ENCODE results near the gene ARMC6. TPM values are rescaled to one million over a fixed set of nuclear protein-coding genes. Genes with fewer than 3 reads are reported as not detected.

Gene ARMC6
- total and polyA plus RNA-seq, 2 of the 13 experiments (the other 11 are each of a cell fraction or from before 2014, with no cell fraction given): 16.2 to 36.8 TPM

DNA sequence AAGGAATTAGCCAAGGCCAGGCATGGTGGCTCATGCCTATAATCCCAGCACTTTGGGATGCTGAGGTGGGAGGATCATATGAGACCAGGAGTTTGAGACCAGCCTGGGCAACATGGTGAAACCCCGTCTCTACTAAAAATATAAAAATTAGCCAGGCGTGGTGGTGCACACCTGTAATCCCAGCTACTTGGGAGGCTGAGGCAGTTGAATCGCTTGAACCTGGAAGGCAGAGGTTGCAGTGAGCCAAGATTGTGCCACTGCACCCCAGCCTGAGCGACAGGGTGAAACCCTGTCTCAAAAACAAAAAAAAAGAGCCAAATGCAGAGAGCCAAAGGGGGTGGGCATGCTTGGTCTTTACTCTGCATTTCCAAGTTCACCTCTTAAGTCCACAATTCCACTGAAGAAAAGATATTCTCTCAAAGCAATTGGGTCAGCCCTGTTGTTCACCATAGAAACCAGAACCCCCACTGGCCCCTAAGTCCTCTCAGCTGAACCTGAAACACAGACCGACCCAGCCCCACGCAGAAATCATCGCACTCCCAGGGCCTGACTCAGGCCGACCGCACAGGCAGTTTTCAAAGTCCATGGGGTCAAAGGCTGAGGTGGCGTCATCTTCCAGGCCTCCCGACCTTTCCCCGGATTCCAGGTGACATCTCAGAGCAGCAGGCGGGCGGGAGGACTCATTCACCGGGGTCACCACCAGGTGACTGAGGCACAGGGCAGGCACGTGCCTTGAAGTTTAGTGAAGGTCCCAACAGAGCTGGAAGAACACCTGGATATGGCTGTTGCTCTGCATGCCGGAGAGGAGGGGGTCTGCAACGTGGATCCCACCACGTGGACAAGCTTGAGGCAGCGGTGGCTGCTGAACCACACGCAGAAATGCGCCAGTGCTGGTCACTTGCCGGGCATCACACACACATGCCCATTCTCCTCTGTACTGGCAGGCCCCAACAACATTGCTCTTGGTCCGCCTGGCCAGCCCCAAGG, 63.5 kb downstream of the ARMC6 start (continued):
- TF ChIP-seq DPF2 (CRISPR knock-in tag; IDR thresholded peaks at IDR 0.05; ENCODE audit: borderline replicate concordance, low read depth): peak; percentile 82
- peak; percentile 51 for TF ChIP-seq AGO2 (optimal IDR thresholded peaks at IDR 0.05; ENCODE audit: low read depth, low read length)
- no peak; the same call in 1 of the 2 replicates for TF ChIP-seq WIZ (CRISPR knock-in tag; IDR thresholded peaks at IDR 0.05)
- TF ChIP-seq, protein P1, sequence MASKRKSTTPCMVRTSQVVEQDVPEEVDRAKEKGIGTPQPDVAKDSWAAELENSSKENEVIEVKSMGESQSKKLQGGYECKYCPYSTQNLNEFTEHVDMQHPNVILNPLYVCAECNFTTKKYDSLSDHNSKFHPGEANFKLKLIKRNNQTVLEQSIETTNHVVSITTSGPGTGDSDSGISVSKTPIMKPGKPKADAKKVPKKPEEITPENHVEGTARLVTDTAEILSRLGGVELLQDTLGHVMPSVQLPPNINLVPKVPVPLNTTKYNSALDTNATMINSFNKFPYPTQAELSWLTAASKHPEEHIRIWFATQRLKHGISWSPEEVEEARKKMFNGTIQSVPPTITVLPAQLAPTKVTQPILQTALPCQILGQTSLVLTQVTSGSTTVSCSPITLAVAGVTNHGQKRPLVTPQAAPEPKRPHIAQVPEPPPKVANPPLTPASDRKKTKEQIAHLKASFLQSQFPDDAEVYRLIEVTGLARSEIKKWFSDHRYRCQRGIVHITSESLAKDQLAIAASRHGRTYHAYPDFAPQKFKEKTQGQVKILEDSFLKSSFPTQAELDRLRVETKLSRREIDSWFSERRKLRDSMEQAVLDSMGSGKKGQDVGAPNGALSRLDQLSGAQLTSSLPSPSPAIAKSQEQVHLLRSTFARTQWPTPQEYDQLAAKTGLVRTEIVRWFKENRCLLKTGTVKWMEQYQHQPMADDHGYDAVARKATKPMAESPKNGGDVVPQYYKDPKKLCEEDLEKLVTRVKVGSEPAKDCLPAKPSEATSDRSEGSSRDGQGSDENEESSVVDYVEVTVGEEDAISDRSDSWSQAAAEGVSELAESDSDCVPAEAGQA (IDR thresholded peaks at IDR 0.05; ENCODE audit: low read depth): peak; percentile 78
- TF ChIP-seq, protein P1 (CRISPR knock-in tag; IDR thresholded peaks at IDR 0.05; ENCODE audit: borderline replicate concordance): no peak
- TF ChIP-seq XRCC5 (optimal IDR thresholded peaks at IDR 0.05; ENCODE audit: low read length): peak; percentile 80
- TF ChIP-seq, protein P2, sequence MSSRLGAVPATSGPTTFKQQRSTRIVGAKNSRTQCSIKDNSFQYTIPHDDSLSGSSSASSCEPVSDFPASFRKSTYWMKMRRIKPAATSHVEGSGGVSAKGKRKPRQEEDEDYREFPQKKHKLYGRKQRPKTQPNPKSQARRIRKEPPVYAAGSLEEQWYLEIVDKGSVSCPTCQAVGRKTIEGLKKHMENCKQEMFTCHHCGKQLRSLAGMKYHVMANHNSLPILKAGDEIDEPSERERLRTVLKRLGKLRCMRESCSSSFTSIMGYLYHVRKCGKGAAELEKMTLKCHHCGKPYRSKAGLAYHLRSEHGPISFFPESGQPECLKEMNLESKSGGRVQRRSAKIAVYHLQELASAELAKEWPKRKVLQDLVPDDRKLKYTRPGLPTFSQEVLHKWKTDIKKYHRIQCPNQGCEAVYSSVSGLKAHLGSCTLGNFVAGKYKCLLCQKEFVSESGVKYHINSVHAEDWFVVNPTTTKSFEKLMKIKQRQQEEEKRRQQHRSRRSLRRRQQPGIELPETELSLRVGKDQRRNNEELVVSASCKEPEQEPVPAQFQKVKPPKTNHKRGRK (CRISPR knock-in tag; IDR thresholded peaks at IDR 0.05): no peak
- TF ChIP-seq TBX2 (CRISPR knock-in tag; IDR thresholded peaks at IDR 0.05; ENCODE audit: borderline replicate concordance): peak; percentile 97
- TF ChIP-seq ZNF776 (CRISPR knock-in tag; IDR thresholded peaks at IDR 0.05): peak; percentile 73; the same call in 1 of the 2 replicates
- TF ChIP-seq RNF2 (conservative IDR thresholded peaks at IDR 0.05; ENCODE audit: low read depth): peak; percentile 85; the same call in 1 of the 2 replicates
- TF ChIP-seq ZFP90 (CRISPR knock-in tag; IDR thresholded peaks at IDR 0.05; ENCODE audit: borderline replicate concordance): peak; percentile 63; the same call in 1 of the 2 replicates
- no peak for TF ChIP-seq CHD4 (IDR thresholded peaks at IDR 0.05; ENCODE audit: borderline replicate concordance, low read length)
- peak; percentile 97 for TF ChIP-seq SKI (IDR thresholded peaks at IDR 0.05; ENCODE audit: partially characterized antibody)
- TF ChIP-seq ZEB1 (IDR thresholded peaks at IDR 0.05; ENCODE audit: insufficient replicate concordance, low read depth): peak; percentile 99
- 0 out of 2 replicates have a peak, but pooled peaks have one; percentile 61 for TF ChIP-seq KLF15 (CRISPR knock-in tag; IDR thresholded peaks at IDR 0.05; ENCODE audit: borderline replicate concordance)
- TF ChIP-seq ZNF644 (CRISPR knock-in tag; IDR thresholded peaks at IDR 0.05; ENCODE audit: low read depth): peak; percentile 31; the same call in 1 of the 2 replicates
- TF ChIP-seq, protein P3, sequence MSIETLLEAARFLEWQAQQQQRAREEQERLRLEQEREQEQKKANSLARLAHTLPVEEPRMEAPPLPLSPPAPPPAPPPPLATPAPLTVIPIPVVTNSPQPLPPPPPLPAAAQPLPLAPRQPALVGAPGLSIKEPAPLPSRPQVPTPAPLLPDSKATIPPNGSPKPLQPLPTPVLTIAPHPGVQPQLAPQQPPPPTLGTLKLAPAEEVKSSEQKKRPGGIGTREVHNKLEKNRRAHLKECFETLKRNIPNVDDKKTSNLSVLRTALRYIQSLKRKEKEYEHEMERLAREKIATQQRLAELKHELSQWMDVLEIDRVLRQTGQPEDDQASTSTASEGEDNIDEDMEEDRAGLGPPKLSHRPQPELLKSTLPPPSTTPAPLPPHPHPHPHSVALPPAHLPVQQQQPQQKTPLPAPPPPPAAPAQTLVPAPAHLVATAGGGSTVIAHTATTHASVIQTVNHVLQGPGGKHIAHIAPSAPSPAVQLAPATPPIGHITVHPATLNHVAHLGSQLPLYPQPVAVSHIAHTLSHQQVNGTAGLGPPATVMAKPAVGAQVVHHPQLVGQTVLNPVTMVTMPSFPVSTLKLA (IDR thresholded peaks at IDR 0.05): peak; percentile 68
- peak; percentile 97 for TF ChIP-seq PHF21A (CRISPR knock-in tag; IDR thresholded peaks at IDR 0.05)
- TF ChIP-seq AKAP8 (CRISPR knock-in tag; IDR thresholded peaks at IDR 0.05): peak; percentile 87
- TF ChIP-seq HNF4A (CRISPR knock-in tag; IDR thresholded peaks at IDR 0.05): peak; percentile 99

Data from HepG2 (cell line).